ENCODE data around the gene MYBPC3.

The MYBPC3 gene

GRCh38 chr11:47357985-47358730 lies 5.7 kb upstream of the MYBPC3 start:
- no peak for DNase-seq (ENCODE audit: low read depth in 2 of 2)

- DNase-seq (ENCODE audit: low read depth in 2 of 2), result no peak
These were observed 4.5 kb upstream of the MYBPC3 start for GRCh38 chr11:47356998-47357329.

GRCh38 chr11:47356129-47356997 lies 3.9 kb upstream of the MYBPC3 start:
- DNase-seq (ENCODE audit: low read depth in 2 of 2), result no peak

- no peak for DNase-seq (ENCODE audit: low read depth in 2 of 2)
These were observed 3.0 kb upstream of the MYBPC3 start for GRCh38 chr11:47355283-47356128.

DNA sequence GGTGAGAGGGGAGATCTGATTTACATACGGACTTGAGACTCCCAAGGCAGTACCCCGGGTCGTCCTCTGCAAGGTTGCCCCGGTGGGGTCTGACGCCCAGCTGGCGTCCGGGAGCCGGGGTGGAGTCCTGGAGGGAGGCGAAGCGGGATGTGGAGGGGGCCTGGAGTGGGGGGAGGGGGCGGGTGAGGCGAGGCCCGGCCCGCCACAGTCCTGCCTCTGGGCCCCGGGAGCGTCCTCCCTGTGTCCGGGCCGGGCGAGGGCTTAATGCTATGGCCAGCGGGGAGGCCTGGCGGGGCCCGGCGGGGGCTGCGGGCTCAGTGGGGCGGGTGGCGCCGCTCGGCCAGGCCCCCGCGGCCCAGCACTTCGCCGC lies 2.4 kb upstream of the MYBPC3 start:
- DNase-seq (ENCODE audit: low read depth in 2 of 2), result no peak

- DNase-seq (ENCODE audit: low read depth in 2 of 2), result no peak
These were observed 1.7 kb upstream of the MYBPC3 start for GRCh38 chr11:47353978-47354774.

DNA sequence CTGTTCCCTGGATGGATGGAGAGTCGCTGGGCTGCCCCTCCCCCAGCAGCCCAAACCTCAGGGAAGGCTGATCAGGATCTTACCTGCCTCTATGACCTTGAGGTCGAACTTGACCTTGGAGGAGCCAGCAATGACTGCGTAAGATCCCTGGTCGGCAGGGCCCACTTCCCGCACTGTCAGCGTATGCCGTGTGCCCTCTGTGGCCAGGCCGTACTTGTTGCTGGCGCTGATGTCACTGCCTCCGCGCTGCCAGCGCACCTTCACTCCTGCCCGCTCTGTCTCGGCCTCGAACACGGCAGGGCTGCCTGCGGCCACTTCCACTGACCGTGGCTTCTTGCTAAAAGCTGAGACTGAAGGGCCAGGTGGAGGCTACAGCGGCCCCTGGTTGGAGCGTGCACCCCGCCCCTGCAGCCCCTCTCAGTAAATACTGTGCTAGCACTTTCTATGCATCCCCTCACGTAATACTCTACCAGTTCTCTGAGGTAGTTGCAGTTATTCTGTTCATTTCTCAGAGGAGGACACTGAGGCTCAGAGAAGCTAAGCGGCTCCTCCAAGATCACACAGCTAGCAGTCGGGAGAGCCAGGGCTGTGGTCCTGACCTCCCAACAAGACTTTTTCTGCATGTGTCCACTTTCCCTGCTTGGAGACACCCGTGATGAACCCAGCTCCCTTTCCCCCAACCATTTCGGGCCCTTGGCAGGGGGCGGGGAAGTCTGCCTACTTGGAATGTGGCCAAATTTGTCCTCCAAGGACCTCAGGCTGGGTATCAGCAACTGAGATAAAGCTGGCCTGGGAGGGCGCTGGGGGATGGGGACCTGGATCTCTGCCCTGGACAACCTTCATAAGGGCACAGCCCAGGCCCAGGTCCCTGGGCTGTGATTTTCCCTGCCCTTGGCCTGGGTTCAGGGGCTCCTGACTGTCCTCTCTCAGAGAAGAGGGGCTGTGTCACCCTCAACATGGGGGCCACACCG lies 1.1 kb downstream of the MYBPC3 start:
- DNase-seq (ENCODE audit: low read depth in 2 of 2), result no peak

GRCh38 chr11:47350315-47350714 lies 2.2 kb downstream of the MYBPC3 start:
- DNase-seq (ENCODE audit: low read depth in 2 of 2), result no peak

GRCh38 chr11:47349521-47350095 lies 2.9 kb downstream of the MYBPC3 start:
- DNase-seq (ENCODE audit: low read depth in 2 of 2), result no peak

GRCh38 chr11:47348859-47349258 lies 3.6 kb downstream of the MYBPC3 start:
- DNase-seq (ENCODE audit: low read depth in 2 of 2), result no peak

GRCh38 chr11:47348131-47348802 lies 4.2 kb downstream of the MYBPC3 start:
- DNase-seq (ENCODE audit: low read depth in 2 of 2), result no peak

DNA sequence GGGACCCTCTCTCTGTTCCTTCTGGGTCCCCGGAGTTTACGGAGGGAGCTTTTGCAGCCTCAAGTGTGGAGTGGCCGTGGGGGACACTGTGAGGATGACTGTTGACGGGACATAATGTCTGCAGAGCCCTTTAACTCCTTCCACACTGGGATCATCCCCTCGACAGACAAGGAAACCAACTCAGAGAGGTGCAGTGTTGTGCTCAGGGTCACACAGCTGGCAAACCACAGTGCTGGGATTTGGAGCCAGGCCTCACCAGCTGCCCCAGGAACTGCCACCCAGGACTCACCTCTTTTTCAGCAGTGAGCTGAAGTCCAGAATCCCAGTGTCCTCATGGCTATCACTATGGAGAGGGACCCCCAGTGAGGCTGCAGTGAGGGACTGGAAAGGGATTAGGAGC lies 5.4 kb downstream of the MYBPC3 start:
- no peak for DNase-seq (ENCODE audit: low read depth in 2 of 2)

DNA sequence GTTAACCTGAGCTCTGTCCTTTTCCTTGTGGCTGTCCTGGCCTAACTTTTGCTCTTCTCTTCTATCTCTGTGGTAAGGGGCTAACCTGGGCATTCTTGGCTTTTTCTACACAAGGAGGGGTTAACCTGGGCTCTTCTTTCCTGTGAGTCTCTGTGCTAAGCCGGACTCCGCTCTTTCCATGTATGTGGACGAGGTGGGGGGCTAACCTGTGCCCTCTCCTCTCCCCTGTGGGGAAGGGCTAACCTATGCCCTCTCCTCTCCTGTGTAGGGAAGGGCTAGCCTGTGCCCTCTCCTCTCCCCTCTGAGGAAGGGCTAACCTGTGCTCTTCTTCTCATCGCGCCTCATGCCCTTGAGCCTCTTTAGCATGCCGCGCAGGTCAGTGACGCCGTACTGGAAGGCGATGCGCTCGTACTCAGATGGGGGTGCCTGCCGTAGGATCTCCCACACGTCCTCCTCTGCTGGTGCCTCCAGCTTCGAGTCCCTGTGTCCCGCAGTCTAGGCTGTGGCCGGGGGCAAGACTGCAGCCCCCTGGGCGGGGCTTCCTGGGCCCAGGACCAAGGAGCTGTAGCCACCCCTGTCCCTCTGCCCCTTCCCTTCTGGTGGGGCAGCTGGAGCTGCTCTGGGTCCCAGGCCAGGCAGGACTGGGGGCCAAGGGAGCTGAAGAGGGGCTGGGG lies 6.5 kb downstream of the MYBPC3 start:
- DNase-seq (ENCODE audit: low read depth in 2 of 2), result no peak

- no peak for DNase-seq (ENCODE audit: low read depth in 2 of 2)
These were observed 9.6 kb downstream of the MYBPC3 start for GRCh38 chr11:47342854-47343253.

GRCh38 chr11:47342036-47342803 lies 10.3 kb downstream of the MYBPC3 start:
- DNase-seq (ENCODE audit: low read depth in 2 of 2), result no peak

DNA sequence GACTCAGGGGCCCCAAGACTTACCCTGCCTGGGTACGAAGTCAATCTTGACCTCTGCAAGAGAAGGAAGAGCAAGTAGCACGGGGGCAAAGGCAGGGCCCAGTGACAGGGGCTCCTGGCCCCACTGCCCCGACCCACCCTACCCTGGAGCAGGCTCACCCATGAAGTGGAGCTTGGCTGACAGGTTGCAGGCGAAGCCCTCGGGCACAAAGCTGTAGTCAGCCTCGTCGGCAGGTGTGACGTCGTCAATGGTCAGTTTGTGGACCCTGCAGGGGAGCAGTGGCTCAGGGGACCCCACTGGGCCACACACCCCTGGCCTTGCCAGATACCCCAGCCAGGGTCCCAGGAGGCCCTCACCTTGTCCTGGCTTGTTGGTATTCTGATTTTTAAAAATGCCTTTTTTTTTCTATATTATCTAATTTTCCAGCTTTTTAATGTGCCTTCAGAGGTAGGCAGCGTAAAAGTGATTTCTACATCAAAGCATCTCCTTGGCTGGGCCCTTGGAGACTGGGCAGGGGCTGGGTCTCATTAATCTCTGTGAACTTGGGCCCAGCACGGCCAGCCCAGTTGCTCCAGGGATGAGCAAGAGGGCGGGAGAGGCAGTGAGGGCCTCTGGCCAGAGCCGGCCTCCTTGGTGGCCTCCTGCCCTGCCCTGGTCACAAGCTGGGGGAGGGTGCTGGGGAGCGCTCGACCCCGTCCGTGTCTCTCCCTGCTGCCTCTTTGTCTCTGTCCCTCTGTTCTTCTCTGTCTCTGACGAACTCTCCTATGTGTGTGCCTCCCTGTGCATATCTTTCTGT lies 11.3 kb downstream of the MYBPC3 start:
- no peak for DNase-seq (ENCODE audit: low read depth in 2 of 2)

- no peak for DNase-seq (ENCODE audit: low read depth in 2 of 2)
These were observed 12.5 kb downstream of the MYBPC3 start for GRCh38 chr11:47340010-47340409.

All from stimulated activated CD8-positive, alpha-beta memory T cell treated with anti-CD3 and anti-CD28 coated beads, Interleukin-7, amount 100 ng/mL, for 1 hour (primary cell).